GM12873 (cell line): Measurements from ENCODE around the gene BSDC1.
A peak's percentile ranks its signal among the peaks of the same experiment; 100 is the strongest.

ENCODE experiments used
- CTCF ChIP-seq: IDR thresholded peaks from 2 replicates; pipeline ENCODE4 v1.5.1; 2012; ENCODE audit warnings: low read depth, mild to moderate bottlenecking, moderate library complexity, low read length, control low read depth; ENCODE audit not compliant: insufficient read depth; ENCODE audit errors: missing control alignments

BSDC1 gene

GRCh38 chr1:32373996-32374592, 20.1 kb downstream of the BSDC1 start:
- TF ChIP-seq CTCF: no peak

GRCh38 chr1:32372149-32372756, 22.0 kb downstream of the BSDC1 start:
- TF ChIP-seq CTCF: peak; percentile 49

GRCh38 chr1:32367912-32368635, 26.2 kb downstream of the BSDC1 start:
- no peak for TF ChIP-seq CTCF

GRCh38 chr1:32365445-32365844, 28.8 kb downstream of the BSDC1 start:
- no peak for TF ChIP-seq CTCF

- no peak for TF ChIP-seq CTCF
These were observed 29.4 kb downstream of the BSDC1 start for GRCh38 chr1:32364836-32365235.

- no peak for TF ChIP-seq CTCF
These were observed 30.5 kb downstream of the BSDC1 start for GRCh38 chr1:32363713-32364112.

- no peak for TF ChIP-seq CTCF
These were observed 31.5 kb downstream of the BSDC1 start, which contains the start of the genes FAM229A and TSSK3 for GRCh38 chr1:32362474-32363313. Gene FAM229A (minus strand): TSS chr1:32362485. CDS start chr1:32362091, 394 bp downstream. Gene TSSK3 (plus strand): TSS chr1:32362539. CDS start chr1:32362702, 163 bp downstream.
